Neural cell (in vitro differentiated cells): Measurements from ENCODE around the gene TMEM255B.

ENCODE experiments used
- EP300 ChIP-seq: fragments of 450-650 bp; conservative IDR thresholded peaks from 2 replicates; pipeline ENCODE4 v1.6.1; 2014; ENCODE audit warnings: antibody characterized with exemption, mild to moderate bottlenecking, moderate library complexity; ENCODE audit not compliant: poor library complexity, severe bottlenecking
- EZH2 ChIP-seq: fragments of 200-600, 300-800 bp; shearing (Covaris generic), sonication (generic); IDR thresholded peaks from 2 replicates; pipeline ENCODE4 v1.6.1; 2014; ENCODE audit warnings: antibody characterized with exemption, low read length, borderline replicate concordance, mild to moderate bottlenecking; ENCODE audit not compliant: insufficient read depth, poor library complexity, severe bottlenecking
- POLR2AphosphoS5 ChIP-seq: IDR thresholded peaks from 2 replicates; pipeline ENCODE4 v1.6.1; 2012
- TAF1 ChIP-seq: IDR thresholded peaks from 2 replicates; pipeline ENCODE4 v1.6.1; 2012; ENCODE audit warnings: low read depth
- TF ChIP-seq, protein P1 (sequence below): fragments of 450-650 bp; IDR thresholded peaks from 2 replicates; pipeline ENCODE4 v1.5.1; 2014; ENCODE audit warnings: antibody characterized with exemption, mild to moderate bottlenecking, moderate library complexity; ENCODE audit not compliant: poor library complexity, severe bottlenecking
- TF ChIP-seq, protein P2 (sequence below): IDR thresholded peaks from 2 replicates; pipeline ENCODE4 v1.6.1; 2012; ENCODE audit warnings: borderline replicate concordance

DNA sequence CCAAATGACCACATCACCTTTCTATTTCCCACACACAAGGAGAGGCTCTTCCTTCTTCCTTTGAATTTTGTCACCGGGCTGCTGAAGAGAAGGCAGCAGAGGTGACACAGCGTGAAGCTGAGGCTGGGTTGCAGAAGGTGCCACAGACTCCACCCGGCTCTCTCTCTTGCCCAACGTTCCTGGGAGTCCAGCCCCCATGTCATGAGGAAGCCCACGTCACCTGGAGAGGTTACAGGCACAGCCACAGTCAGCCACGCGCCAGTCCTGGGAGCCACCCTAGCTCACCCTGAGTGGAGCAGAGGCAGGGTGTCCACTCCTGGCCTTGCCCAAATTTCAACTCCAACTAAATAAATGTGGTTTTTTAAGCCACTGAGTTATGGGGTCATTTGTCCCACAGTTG is 4.8 kb upstream of the TMEM255B start:
- no peak for TF ChIP-seq TAF1
- no peak for TF ChIP-seq EP300
- TF ChIP-seq, protein P1, sequence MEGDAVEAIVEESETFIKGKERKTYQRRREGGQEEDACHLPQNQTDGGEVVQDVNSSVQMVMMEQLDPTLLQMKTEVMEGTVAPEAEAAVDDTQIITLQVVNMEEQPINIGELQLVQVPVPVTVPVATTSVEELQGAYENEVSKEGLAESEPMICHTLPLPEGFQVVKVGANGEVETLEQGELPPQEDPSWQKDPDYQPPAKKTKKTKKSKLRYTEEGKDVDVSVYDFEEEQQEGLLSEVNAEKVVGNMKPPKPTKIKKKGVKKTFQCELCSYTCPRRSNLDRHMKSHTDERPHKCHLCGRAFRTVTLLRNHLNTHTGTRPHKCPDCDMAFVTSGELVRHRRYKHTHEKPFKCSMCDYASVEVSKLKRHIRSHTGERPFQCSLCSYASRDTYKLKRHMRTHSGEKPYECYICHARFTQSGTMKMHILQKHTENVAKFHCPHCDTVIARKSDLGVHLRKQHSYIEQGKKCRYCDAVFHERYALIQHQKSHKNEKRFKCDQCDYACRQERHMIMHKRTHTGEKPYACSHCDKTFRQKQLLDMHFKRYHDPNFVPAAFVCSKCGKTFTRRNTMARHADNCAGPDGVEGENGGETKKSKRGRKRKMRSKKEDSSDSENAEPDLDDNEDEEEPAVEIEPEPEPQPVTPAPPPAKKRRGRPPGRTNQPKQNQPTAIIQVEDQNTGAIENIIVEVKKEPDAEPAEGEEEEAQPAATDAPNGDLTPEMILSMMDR: no peak
- TF ChIP-seq, protein P2, sequence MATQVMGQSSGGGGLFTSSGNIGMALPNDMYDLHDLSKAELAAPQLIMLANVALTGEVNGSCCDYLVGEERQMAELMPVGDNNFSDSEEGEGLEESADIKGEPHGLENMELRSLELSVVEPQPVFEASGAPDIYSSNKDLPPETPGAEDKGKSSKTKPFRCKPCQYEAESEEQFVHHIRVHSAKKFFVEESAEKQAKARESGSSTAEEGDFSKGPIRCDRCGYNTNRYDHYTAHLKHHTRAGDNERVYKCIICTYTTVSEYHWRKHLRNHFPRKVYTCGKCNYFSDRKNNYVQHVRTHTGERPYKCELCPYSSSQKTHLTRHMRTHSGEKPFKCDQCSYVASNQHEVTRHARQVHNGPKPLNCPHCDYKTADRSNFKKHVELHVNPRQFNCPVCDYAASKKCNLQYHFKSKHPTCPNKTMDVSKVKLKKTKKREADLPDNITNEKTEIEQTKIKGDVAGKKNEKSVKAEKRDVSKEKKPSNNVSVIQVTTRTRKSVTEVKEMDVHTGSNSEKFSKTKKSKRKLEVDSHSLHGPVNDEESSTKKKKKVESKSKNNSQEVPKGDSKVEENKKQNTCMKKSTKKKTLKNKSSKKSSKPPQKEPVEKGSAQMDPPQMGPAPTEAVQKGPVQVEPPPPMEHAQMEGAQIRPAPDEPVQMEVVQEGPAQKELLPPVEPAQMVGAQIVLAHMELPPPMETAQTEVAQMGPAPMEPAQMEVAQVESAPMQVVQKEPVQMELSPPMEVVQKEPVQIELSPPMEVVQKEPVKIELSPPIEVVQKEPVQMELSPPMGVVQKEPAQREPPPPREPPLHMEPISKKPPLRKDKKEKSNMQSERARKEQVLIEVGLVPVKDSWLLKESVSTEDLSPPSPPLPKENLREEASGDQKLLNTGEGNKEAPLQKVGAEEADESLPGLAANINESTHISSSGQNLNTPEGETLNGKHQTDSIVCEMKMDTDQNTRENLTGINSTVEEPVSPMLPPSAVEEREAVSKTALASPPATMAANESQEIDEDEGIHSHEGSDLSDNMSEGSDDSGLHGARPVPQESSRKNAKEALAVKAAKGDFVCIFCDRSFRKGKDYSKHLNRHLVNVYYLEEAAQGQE: no peak
- TF ChIP-seq POLR2AphosphoS5: no peak
- no peak for TF ChIP-seq EZH2
